Stimulated activated CD4-positive, alpha-beta T cell treated with anti-CD3 and anti-CD28 coated beads, Interleukin-1b, Interleukin-23, amount 100 ng/mL, for 4 hours (primary cell): ENCODE results near the gene TCEAL7.

Experiments
- DNase-seq, 2 donors: peaks; one replicate each; pipeline ENCODE4 v3.0.0-alpha.2; 2020; ENCODE audit warnings: low read depth in 2 of 2

The TCEAL7 gene

GRCh38 chrX:103367502-103367901 lies 37.5 kb downstream of the TCEAL7 start:
- no peak for DNase-seq

GRCh38 chrX:103369479-103369878 lies 39.4 kb downstream of the TCEAL7 start:
- no peak for DNase-seq

GRCh38 chrX:103372886-103373285 lies 42.8 kb downstream of the TCEAL7 start:
- no peak for DNase-seq

- DNase-seq = no peak
Measured at GRCh38 chrX:103373581-103373980, 43.5 kb downstream of the TCEAL7 start.

- DNase-seq = peak in 1 of 2 donors; percentile 17
Measured at GRCh38 chrX:103376118-103376978, 46.3 kb downstream of the TCEAL7 start, which contains the start of gene BEX3. Gene BEX3 (plus strand): TSS chrX:103376538. CDS start chrX:103377522, 984 bp downstream.

GRCh38 chrX:103376979-103377324 lies 46.9 kb downstream of the TCEAL7 start:
- no peak for DNase-seq

GRCh38 chrX:103378990-103379389 lies 49.0 kb downstream of the TCEAL7 start:
- no peak for DNase-seq
